Neural cell (in vitro differentiated cells): ENCODE measurements around the gene BCHE. TPM values are rescaled to one million over a fixed set of nuclear protein-coding genes. Genes with fewer than 3 reads are reported as not detected.

Experiments used
- H2AFZ ChIP-seq: fragments of 200-600, 300-800 bp; sonication (generic), shearing (Covaris generic); 2 replicates; pipeline ENCODE4 v1.6.0; 2014; ENCODE audit warnings: low read depth, mild to moderate bottlenecking, antibody characterized with exemption, low read length, moderate library complexity
- H3F3A ChIP-seq: fragments of 200-600 bp; shearing (Covaris generic); 2 replicates; pipeline ENCODE4 v1.6.1; 2016; ENCODE audit warnings: mild to moderate bottlenecking, moderate library complexity, mixed read lengths, antibody characterized with exemption, low read length; ENCODE audit not compliant: insufficient read depth, poor library complexity, severe bottlenecking
- H3K27ac ChIP-seq: fragments of 200-600, 300-800 bp; sonication (generic), shearing (Covaris generic); 2 replicates; pipeline ENCODE4 v1.5.1; 2014; ENCODE audit warnings: mild to moderate bottlenecking, low read length, moderate library complexity
- H3K27me3 ChIP-seq: fragments of 300-800, 200-600 bp; sonication (generic), shearing (Covaris generic); 2 replicates; pipeline ENCODE4 v1.6.0; 2014; ENCODE audit warnings: mild to moderate bottlenecking, low read depth, low read length, moderate library complexity; ENCODE audit not compliant: insufficient read depth
- H3K36me3 ChIP-seq: fragments of 300-800, 200-600 bp; sonication (generic), shearing (Covaris generic); 2 replicates; pipeline ENCODE4 v1.5.1; 2014; ENCODE audit warnings: mild to moderate bottlenecking, antibody characterized with exemption, low read length, moderate library complexity; ENCODE audit not compliant: insufficient read depth
- H3K4me2 ChIP-seq: fragments of 300-800, 200-600 bp; sonication (generic), shearing (Covaris generic); 2 replicates; pipeline ENCODE4 v1.6.0; 2014; ENCODE audit warnings: mild to moderate bottlenecking, low read length
- H3K4me3 ChIP-seq: fragments of 300-800, 200-600 bp; sonication (generic), shearing (Covaris generic); 2 replicates; pipeline ENCODE4 v1.5.1; 2014; ENCODE audit warnings: mild to moderate bottlenecking, low read length, moderate library complexity
- H3K79me2 ChIP-seq: fragments of 200-600 bp; shearing (Covaris generic); replicated peaks from 2 replicates; pipeline ENCODE4 v1.6.0; 2014; ENCODE audit warnings: mild to moderate bottlenecking, low read length, moderate library complexity; ENCODE audit not compliant: insufficient read depth
- H3K9ac ChIP-seq: fragments of 300-800, 200-600 bp; sonication (generic), shearing (Covaris generic); 2 replicates; pipeline ENCODE4 v1.6.1; 2016; ENCODE audit warnings: mild to moderate bottlenecking, low read length, mixed read lengths
- H3K9me2 ChIP-seq: fragments of 200-600 bp; shearing (Covaris generic); 2 replicates; pipeline ENCODE4 v1.6.1; 2016; ENCODE audit warnings: mild to moderate bottlenecking, low read length, mixed read lengths; ENCODE audit not compliant: insufficient read depth
- H3K9me3 ChIP-seq: fragments of 200-600, 300-800 bp; sonication (generic), shearing (Covaris generic); 2 replicates; pipeline ENCODE4 v1.6.1; 2016; ENCODE audit warnings: mild to moderate bottlenecking, mixed run types, low read length, moderate library complexity, mixed read lengths
- H4K20me1 ChIP-seq: fragments of 200-600 bp; shearing (Covaris generic); 2 replicates; pipeline ENCODE4 v1.6.1; 2016; ENCODE audit warnings: mild to moderate bottlenecking, mixed run types; ENCODE audit not compliant: insufficient read depth
- CTCF ChIP-seq: fragments of 450-650 bp; IDR thresholded peaks from 2 replicates; pipeline ENCODE4 v1.5.1; 2014; ENCODE audit warnings: antibody characterized with exemption, mild to moderate bottlenecking, moderate library complexity; ENCODE audit not compliant: poor library complexity, severe bottlenecking
- EP300 ChIP-seq: fragments of 450-650 bp; conservative IDR thresholded peaks from 2 replicates; pipeline ENCODE4 v1.6.1; 2014; ENCODE audit warnings: antibody characterized with exemption, mild to moderate bottlenecking, moderate library complexity; ENCODE audit not compliant: poor library complexity, severe bottlenecking
- EZH2 ChIP-seq: fragments of 200-600, 300-800 bp; shearing (Covaris generic), sonication (generic); IDR thresholded peaks from 2 replicates; pipeline ENCODE4 v1.6.1; 2014; ENCODE audit warnings: antibody characterized with exemption, low read length, borderline replicate concordance, mild to moderate bottlenecking; ENCODE audit not compliant: insufficient read depth, poor library complexity, severe bottlenecking
- MXI1 ChIP-seq: fragments of 450-650 bp; conservative IDR thresholded peaks from 2 replicates; pipeline ENCODE4 v1.6.1; 2014; ENCODE audit warnings: antibody characterized with exemption, mild to moderate bottlenecking; ENCODE audit not compliant: poor library complexity, severe bottlenecking
- POLR2AphosphoS5 ChIP-seq: IDR thresholded peaks from 2 replicates; pipeline ENCODE4 v1.6.1; 2012
- RAD21 ChIP-seq: fragments of 450-650 bp; conservative IDR thresholded peaks from 2 replicates; pipeline ENCODE4 v1.6.1; 2014; ENCODE audit warnings: antibody characterized with exemption, mild to moderate bottlenecking, moderate library complexity
- SMC3 ChIP-seq: fragments of 450-650 bp; conservative IDR thresholded peaks from 2 replicates; pipeline ENCODE4 v1.6.1; 2014; ENCODE audit warnings: antibody characterized with exemption, mild to moderate bottlenecking, moderate library complexity; ENCODE audit not compliant: poor library complexity
- TAF1 ChIP-seq: IDR thresholded peaks from 2 replicates; pipeline ENCODE4 v1.6.1; 2012; ENCODE audit warnings: low read depth
- polyA plus RNA-seq: library from polyadenylated mRNA; depleted of rRNA; stranded (reverse); fragments of >200 nt; gene quantifications from 2 replicates; pipeline ENCODE4 v1.2.3, GENCODE V29; 2014
- TF ChIP-seq, protein P1 (sequence below): IDR thresholded peaks from 2 replicates; pipeline ENCODE4 v1.6.1; 2012; ENCODE audit warnings: borderline replicate concordance

BCHE gene
- polyA plus RNA-seq, 1 donor from 2014 or later: 2.6 TPM

- Histone ChIP-seq H3K4me3 (no peak overlapping the region), H3K27me3 (no peaks in the 10 kb centered on the region), H3K36me3 (no peaks in the 10 kb centered on the region), H3K9me3 (no peaks in the 10 kb centered on the region), H3K27ac (no peak overlapping the region), H3F3A (no peaks in the 10 kb centered on the region), H3K4me2 (no peak overlapping the region), H3K9me2 (no peaks in the 10 kb centered on the region), H3K79me2 (no peaks in the 10 kb centered on the region), H2AFZ (no peak overlapping the region), H3K9ac (no peak overlapping the region), H4K20me1 (no peaks in the 10 kb centered on the region)
- no peak for TF ChIP-seq MXI1
- no peak for TF ChIP-seq TAF1
- TF ChIP-seq CTCF: no peak
- TF ChIP-seq, protein P1, sequence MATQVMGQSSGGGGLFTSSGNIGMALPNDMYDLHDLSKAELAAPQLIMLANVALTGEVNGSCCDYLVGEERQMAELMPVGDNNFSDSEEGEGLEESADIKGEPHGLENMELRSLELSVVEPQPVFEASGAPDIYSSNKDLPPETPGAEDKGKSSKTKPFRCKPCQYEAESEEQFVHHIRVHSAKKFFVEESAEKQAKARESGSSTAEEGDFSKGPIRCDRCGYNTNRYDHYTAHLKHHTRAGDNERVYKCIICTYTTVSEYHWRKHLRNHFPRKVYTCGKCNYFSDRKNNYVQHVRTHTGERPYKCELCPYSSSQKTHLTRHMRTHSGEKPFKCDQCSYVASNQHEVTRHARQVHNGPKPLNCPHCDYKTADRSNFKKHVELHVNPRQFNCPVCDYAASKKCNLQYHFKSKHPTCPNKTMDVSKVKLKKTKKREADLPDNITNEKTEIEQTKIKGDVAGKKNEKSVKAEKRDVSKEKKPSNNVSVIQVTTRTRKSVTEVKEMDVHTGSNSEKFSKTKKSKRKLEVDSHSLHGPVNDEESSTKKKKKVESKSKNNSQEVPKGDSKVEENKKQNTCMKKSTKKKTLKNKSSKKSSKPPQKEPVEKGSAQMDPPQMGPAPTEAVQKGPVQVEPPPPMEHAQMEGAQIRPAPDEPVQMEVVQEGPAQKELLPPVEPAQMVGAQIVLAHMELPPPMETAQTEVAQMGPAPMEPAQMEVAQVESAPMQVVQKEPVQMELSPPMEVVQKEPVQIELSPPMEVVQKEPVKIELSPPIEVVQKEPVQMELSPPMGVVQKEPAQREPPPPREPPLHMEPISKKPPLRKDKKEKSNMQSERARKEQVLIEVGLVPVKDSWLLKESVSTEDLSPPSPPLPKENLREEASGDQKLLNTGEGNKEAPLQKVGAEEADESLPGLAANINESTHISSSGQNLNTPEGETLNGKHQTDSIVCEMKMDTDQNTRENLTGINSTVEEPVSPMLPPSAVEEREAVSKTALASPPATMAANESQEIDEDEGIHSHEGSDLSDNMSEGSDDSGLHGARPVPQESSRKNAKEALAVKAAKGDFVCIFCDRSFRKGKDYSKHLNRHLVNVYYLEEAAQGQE: no peak
- TF ChIP-seq RAD21: no peak
- no peak for TF ChIP-seq EZH2
- TF ChIP-seq SMC3: no peak
Observed at GRCh38 chr3:165783383-165783782, 53.8 kb downstream of the BCHE start.

- Histone ChIP-seq H3K36me3 (no peaks in the 10 kb centered on the region), H3K4me2 (no peak overlapping the region), H4K20me1 (no peaks in the 10 kb centered on the region), H3K9me3 (no peaks in the 10 kb centered on the region), H2AFZ (no peak overlapping the region), H3K9me2 (no peaks in the 10 kb centered on the region), H3K79me2 (no peaks in the 10 kb centered on the region), H3K9ac (no peak overlapping the region), H3K4me3 (no peak overlapping the region), H3K27ac (no peak overlapping the region), H3F3A (no peaks in the 10 kb centered on the region), H3K27me3 (no peaks in the 10 kb centered on the region)
- TF ChIP-seq EZH2: no peak
- no peak for TF ChIP-seq TAF1
- no peak for TF ChIP-seq CTCF
- no peak for TF ChIP-seq POLR2AphosphoS5
- TF ChIP-seq, protein P1: no peak
- no peak for TF ChIP-seq SMC3
- no peak for TF ChIP-seq EP300
- TF ChIP-seq RAD21: no peak
- no peak for TF ChIP-seq MXI1
Observed at GRCh38 chr3:165778891-165779290, 58.3 kb downstream of the BCHE start.
